Measurements from ENCODE around the gene PON3.

The PON3 gene

DNA sequence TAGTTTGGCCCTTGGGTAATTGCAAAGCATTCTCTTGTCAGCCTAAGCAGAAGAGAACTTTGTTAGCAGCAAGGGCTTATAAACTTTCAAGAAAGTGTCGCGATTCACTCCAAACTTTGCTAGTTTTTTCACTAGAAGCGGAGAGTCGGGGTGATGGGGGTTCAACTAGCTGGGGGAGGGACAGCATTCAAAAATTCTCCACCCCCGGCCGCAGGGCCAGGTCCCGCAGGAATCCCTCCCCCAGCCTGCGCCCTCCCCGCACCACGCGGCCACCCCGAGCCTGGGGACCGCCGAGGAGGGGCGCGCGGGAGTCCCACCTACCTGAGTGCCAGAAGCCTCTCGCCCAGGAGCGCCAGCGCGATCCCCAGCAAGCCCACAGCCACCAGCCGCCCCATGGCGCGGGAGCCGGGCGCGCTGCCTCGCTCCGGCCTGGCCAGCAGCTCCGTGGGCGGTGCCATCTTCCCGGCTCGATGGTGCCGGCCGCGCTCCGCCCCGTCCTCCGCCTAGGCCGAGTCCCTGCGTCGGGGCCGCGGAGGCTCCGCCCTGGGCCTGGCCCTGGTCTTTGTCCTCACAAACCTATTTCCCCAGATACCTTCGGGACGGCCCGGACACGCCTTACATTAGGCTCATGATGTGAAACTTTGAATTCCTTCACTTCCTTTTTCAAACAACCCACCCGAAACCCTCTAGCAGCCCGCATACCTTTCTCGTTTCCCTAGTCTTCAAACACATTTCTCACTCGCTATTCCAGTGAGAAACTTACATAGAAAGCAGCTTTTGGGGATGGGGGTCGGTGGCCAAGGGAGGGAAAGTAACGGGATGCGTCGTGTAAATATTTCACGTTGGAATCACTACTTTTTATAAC is 38.6 kb upstream of the PON3 start, which contains the start of gene PON2 (continued):
- TF ChIP-seq ZBTB7A (tag by site-specific recombination; IDR thresholded peaks at IDR 0.05; ENCODE audit: low read depth), result no peak
- TF ChIP-seq KLF8 (tag by site-specific recombination; IDR thresholded peaks at IDR 0.05), result peak; percentile 80; the same call in 1 of the 2 replicates
- no peak for TF ChIP-seq ZNF624 (tag by site-specific recombination; IDR thresholded peaks at IDR 0.05)
- no peak for TF ChIP-seq ZNF654 (tag by site-specific recombination; IDR thresholded peaks at IDR 0.05; ENCODE audit: low read depth)
- no peak for TF ChIP-seq ZNF354C (tag by site-specific recombination; IDR thresholded peaks at IDR 0.05; ENCODE audit: borderline replicate concordance, low read depth)
- TF ChIP-seq ZBTB48 (tag by site-specific recombination; IDR thresholded peaks at IDR 0.05), result peak; percentile 26; the same call in 1 of the 2 replicates
- no peak for TF ChIP-seq ZNF514 (tag by site-specific recombination; IDR thresholded peaks at IDR 0.05)
- no peak for TF ChIP-seq ZNF560 (tag by site-specific recombination; IDR thresholded peaks at IDR 0.05; ENCODE audit: borderline replicate concordance)
- TF ChIP-seq ZNF792 (tag by site-specific recombination; IDR thresholded peaks at IDR 0.05), result no peak
- no peak for TF ChIP-seq ZNF529 (tag by site-specific recombination; IDR thresholded peaks at IDR 0.05; ENCODE audit: insufficient replicate concordance)
- no peak for TF ChIP-seq ZNF274 (IDR thresholded peaks at IDR 0.05; ENCODE audit: low read length)
- TF ChIP-seq ZNF274 (tag by site-specific recombination; IDR thresholded peaks at IDR 0.05; ENCODE audit: borderline replicate concordance), result no peak
- no peak for TF ChIP-seq SCRT1 (tag by site-specific recombination; IDR thresholded peaks at IDR 0.05; ENCODE audit: borderline replicate concordance)
- TF ChIP-seq ZNF248 (tag by site-specific recombination; IDR thresholded peaks at IDR 0.05), result no peak
- no peak for TF ChIP-seq GLI2 (tag by site-specific recombination; IDR thresholded peaks at IDR 0.05; ENCODE audit: borderline replicate concordance, low read depth)
- peak; percentile 70 for TF ChIP-seq KLF1 (tag by site-specific recombination; IDR thresholded peaks at IDR 0.05)
- TF ChIP-seq ZNF266 (tag by site-specific recombination; IDR thresholded peaks at IDR 0.05; ENCODE audit: low read depth), result no peak
- TF ChIP-seq ZNF112 (tag by site-specific recombination; IDR thresholded peaks at IDR 0.05), result no peak
- no peak for TF ChIP-seq ZNF23 (tag by site-specific recombination; IDR thresholded peaks at IDR 0.05; ENCODE audit: borderline replicate concordance)
- no peak; the same call in 1 of the 2 replicates for TF ChIP-seq ZBTB11 (tag by site-specific recombination; conservative IDR thresholded peaks at IDR 0.05; ENCODE audit: low read depth)
- TF ChIP-seq TCF7L2 (IDR thresholded peaks at IDR 0.05; ENCODE audit: borderline replicate concordance, low read depth, low read length), result no peak
- TF ChIP-seq, protein P1, sequence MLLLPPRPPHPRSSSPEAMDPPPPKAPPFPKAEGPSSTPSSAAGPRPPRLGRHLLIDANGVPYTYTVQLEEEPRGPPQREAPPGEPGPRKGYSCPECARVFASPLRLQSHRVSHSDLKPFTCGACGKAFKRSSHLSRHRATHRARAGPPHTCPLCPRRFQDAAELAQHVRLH (tag by site-specific recombination; IDR thresholded peaks at IDR 0.05), result no peak
- TF ChIP-seq ZNF426 (tag by site-specific recombination; IDR thresholded peaks at IDR 0.05), result no peak
- no peak for TF ChIP-seq HOXD13 (CRISPR knock-in tag; IDR thresholded peaks at IDR 0.05; ENCODE audit: borderline replicate concordance)
- TF ChIP-seq ZNF596 (tag by site-specific recombination; IDR thresholded peaks at IDR 0.05), result no peak
- no peak for TF ChIP-seq ZNF555 (tag by site-specific recombination; conservative IDR thresholded peaks at IDR 0.05)
- TF ChIP-seq ZNF341 (tag by site-specific recombination; IDR thresholded peaks at IDR 0.05; ENCODE audit: low read depth), result peak; percentile 57
- no peak for TF ChIP-seq ZNF777 (tag by site-specific recombination; IDR thresholded peaks at IDR 0.05; ENCODE audit: borderline replicate concordance)
- TF ChIP-seq MYNN (tag by site-specific recombination; IDR thresholded peaks at IDR 0.05; ENCODE audit: borderline replicate concordance), result no peak
- TF ChIP-seq ZNF785 (tag by site-specific recombination; IDR thresholded peaks at IDR 0.05), result no peak
- peak; percentile 49; the same call in 1 of the 2 replicates for TF ChIP-seq ZNF600 (tag by site-specific recombination; IDR thresholded peaks at IDR 0.05)
- no peak for TF ChIP-seq ZNF658 (tag by site-specific recombination; IDR thresholded peaks at IDR 0.05)
- no peak for TF ChIP-seq ZSCAN23 (tag by site-specific recombination; IDR thresholded peaks at IDR 0.05)
- no peak for TF ChIP-seq WT1 (tag by site-specific recombination; IDR thresholded peaks at IDR 0.05)
- TF ChIP-seq, protein P2, sequence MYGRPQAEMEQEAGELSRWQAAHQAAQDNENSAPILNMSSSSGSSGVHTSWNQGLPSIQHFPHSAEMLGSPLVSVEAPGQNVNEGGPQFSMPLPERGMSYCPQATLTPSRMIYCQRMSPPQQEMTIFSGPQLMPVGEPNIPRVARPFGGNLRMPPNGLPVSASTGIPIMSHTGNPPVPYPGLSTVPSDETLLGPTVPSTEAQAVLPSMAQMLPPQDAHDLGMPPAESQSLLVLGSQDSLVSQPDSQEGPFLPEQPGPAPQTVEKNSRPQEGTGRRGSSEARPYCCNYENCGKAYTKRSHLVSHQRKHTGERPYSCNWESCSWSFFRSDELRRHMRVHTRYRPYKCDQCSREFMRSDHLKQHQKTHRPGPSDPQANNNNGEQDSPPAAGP (tag by site-specific recombination; IDR thresholded peaks at IDR 0.05), result no peak
- TF ChIP-seq, protein P3, sequence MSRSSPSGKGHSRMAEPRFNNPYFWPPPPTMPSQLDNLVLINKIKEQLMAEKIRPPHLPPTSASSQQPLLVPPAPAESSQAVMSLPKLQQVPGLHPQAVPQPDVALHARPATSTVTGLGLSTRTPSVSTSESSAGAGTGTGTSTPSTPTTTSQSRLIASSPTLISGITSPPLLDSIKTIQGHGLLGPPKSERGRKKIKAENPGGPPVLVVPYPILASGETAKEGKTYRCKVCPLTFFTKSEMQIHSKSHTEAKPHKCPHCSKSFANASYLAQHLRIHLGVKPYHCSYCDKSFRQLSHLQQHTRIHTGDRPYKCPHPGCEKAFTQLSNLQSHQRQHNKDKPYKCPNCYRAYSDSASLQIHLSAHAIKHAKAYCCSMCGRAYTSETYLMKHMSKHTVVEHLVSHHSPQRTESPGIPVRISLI (tag by site-specific recombination; IDR thresholded peaks at IDR 0.05), result no peak

Data from HEK293 (cell line).